Activated CD4-positive, alpha-beta T cell treated with anti-CD3 and anti-CD28 coated beads, Interleukin-10, Interleukin-2, amounts not matched to agents 100 ng/mL and 50 ng/mL, durations not matched to agents 16 hours and 8 hours (primary cell): ENCODE results near the gene SNX15.
A peak's percentile ranks its signal among the peaks of the same experiment; 100 is the strongest.
"Not testable (repeated sequence)": the region's sequence is repeated elsewhere in the genome, so short reads cannot be mapped to it uniquely, and the experiment has no call there.

ENCODE experiments used
- DNase-seq: peaks from one replicate; pipeline ENCODE4 v3.0.0-alpha.2; 2020

The SNX15 gene, protein sequence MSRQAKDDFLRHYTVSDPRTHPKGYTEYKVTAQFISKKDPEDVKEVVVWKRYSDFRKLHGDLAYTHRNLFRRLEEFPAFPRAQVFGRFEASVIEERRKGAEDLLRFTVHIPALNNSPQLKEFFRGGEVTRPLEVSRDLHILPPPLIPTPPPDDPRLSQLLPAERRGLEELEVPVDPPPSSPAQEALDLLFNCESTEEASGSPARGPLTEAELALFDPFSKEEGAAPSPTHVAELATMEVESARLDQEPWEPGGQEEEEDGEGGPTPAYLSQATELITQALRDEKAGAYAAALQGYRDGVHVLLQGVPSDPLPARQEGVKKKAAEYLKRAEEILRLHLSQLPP

GRCh38 chr11:65027213-65028067, at the start of gene SNX15:
Gene SNX15, plus strand, starts transcription at chr11:65027439. Its CDS starts 99 bp downstream, at chr11:65027538.
- DNase-seq: peak; percentile 97

DNA sequence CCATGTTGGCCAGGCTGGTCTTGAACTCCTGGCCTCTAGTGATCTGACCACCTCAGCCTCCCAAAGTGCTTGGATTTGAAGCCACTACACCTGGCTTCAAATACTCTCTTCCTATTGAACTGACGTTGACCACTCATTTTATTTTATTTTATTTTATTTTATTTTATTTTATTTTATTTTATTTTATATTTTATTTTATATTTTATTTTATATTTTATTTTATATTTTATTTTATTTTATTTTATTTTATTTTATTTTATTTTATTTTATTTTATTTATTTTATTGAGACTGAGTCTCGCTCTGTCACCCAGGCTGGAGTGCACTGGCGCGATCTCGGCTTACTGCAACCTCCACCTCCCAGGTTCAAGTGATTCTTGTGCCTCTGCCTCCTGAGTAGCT, 43.9 kb upstream of the SNX15 start:
- DNase-seq: not testable (repeated sequence)

GRCh38 chr11:64987998-64988854, 39.0 kb upstream of the SNX15 start:
- no peak for DNase-seq

DNA sequence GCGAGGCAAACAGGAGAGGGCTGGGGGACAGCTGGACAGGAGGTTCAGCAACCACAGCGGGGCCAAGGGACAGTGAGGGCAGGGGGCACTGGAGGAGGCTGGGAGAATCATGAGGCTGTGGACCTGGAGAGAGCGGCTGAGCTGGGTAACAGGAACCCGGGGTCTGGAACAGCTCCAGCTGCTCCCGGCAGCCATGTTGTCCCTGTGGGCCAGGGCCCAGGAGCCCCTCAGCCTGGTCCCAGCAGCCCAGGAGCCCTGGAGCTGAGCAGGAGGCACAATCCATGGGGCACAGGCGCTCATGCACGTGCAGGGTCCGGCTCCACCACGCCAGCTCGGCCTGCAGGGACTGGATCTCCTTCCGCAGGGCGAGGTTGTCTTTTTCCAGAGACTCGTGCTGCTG, 37.8 kb upstream of the SNX15 start:
- no peak for DNase-seq

GRCh38 chr11:64990222-64990923, 36.9 kb upstream of the SNX15 start:
- no peak for DNase-seq

- no peak for DNase-seq
These were observed 32.9 kb upstream of the SNX15 start for GRCh38 chr11:64994318-64994717.

- DNase-seq: no peak
These were observed 30.9 kb upstream of the SNX15 start for GRCh38 chr11:64996327-64996709.

DNA sequence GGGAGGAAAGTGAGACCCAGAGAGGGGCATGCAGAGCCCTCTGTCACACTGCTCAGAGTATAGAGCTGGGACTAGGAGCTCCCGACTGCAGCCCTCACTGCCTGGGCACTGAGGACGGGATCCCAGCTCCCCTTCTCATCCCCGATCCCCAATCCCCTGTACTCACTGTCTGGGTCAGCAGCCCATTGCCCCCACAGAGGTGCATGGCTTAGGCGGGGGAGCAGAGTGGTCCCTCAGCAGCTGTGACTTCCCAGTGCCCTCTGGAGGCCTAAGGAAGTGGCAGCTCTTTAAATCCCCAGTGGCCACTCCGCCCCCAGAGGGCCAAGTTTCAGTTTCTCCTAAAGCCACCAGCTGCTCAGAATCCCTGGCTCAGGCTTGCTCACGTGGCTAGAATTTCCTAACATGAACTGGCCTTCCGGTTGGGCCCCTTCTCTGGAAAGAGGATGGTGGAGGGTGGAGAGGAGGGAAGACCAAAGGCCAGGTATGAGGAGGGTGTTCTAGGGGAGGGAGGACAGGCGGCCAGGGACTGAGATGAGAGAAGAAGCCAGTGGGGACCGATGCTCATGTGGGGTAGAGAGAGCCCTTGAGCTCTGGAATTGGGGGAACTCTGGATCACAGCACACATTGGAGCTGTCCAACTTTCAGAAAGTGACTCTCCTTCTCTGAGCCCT, 30.4 kb upstream of the SNX15 start, which contains the start of gene BATF2:
BATF2 (minus strand) TSS at position 262 of the 671 bp plus-strand sequence; CDS start at position 205, 57 bp downstream.
- no peak for DNase-seq

DNA sequence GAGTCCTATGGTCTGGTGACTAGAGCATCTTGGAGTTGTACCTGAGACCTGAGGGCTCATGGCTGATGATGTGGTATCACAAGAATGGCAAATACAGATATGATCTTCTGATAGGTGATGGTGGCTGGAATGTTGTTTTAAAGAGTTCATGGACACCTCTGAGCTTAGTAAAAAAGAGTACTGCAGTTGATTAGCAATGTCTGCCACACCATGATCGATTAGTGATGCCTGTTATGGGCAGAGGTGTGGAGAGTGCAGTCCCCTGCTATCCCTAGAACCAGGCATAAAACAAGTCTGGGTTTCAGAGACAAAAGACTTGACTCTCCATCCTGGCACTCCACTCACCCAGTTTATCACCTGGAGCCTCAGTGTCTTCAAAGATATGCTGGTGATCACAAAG, 29.1 kb upstream of the SNX15 start:
- DNase-seq: peak; percentile 31

DNA sequence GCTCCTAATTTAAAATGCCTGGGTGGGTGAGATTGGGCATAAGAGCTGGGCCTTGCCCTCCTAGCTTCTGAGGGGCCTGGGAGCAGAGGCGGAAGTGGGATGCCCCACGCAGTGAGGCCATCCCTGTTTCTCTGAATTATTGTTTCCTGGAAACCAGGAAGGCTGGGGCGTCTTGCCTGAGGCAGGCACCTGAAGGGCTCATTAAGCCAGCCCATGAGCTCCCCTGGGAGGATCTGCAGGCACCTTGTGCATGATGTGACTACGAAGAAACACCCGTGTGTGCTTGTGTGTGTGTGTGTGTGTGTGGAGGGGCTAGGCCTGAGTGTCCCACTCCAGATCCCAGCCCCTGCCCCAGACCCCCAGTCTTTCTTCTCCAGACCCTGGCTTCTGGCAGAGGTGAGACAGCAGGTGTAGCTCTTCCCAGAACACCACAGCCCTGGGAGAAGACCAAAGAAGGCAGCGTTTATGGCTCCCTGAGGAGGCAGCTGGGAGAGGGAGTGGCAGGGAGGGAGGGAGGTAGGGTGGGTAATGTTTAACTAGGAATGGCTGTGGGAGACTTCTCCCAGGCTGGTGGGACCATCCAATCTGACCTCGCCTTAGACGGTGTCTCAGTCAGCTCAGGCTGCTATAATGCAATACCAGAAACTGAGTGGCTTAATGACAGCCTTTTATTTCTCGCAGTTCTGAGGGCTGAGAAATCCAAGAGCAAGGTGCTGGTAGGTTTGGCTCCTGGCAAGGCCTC, 28.4 kb upstream of the SNX15 start:
- peak; percentile 47 for DNase-seq

GRCh38 chr11:64999478-64999877, 27.8 kb upstream of the SNX15 start:
- no peak for DNase-seq

DNA sequence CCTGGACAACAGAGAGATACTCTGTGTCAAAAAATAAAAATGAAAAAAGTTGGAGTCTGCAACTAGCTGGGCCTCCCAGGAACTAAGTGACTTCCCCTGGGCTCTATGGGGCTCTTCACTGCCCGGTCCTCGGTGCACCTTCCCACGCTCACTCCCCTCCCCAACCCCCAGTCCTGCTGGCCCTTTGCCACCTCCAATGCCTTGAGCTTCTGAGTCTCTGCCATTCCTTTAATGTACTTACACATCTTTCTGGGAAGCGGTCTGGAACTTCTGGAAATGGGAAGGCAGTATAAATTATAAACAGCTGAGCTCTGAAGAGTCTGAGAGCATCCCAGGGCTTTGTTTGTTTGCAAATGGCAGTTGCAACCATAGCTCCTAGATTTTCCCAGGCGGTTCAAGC, 24.5 kb upstream of the SNX15 start:
- DNase-seq: no peak

DNA sequence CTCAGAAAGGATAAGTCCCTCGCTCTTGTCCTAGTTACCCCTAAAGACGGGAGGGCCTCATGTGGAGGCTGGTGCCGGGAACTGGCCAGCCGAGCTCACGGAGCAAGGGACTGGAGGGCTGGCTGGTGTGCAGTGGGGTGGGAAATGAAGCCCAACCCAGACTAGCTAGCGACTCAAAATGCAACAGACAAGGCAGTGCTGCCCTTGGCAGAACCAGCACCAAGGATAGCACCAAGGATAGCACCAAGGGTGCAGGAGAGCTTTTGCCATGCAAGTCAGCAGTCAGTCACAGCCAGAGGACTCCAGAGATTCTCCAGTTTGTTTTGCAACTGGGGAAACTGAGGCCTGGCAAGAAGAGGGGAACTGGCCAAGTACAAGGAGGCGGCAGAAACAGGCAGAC, 24.0 kb upstream of the SNX15 start:
- no peak for DNase-seq

DNA sequence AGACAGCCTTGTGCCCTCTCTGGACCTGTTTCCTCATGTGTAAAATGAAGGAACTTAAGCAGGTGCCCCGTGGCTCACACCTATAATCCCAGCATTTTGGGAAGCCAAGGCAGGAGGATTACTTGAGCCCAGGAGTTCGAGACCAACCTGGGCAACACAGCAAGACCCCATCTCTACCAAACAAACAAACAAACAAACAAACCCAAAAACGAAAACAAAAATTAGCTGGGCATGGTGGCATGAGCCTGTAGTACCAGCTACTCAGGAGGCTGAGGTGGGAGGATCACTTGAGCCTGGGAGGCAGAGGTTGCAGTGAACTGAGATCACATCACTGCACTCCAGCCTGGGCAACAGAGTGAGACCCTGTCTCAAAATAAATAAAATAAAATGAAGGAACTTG, 23.3 kb upstream of the SNX15 start:
- DNase-seq: not testable (repeated sequence)

DNA sequence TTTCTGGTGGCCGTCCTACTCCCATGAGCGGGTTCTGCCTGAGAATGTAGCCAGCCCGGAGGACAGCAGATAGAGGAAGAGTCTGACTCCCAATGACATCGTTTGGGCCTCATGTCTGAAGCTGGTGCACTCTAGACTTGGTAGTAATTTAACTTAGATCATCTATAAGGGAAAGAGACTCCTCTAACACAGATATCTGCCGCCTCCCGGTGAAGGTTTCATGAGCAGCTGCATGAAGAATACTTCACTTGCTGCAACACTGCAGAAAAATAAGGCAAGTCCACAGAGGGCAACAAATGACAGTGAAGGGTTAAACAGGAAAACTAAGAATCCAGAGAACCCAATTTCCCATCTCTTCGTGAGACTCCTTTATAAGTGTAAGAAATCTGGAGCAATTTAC, 19.2 kb upstream of the SNX15 start:
- no peak for DNase-seq

DNA sequence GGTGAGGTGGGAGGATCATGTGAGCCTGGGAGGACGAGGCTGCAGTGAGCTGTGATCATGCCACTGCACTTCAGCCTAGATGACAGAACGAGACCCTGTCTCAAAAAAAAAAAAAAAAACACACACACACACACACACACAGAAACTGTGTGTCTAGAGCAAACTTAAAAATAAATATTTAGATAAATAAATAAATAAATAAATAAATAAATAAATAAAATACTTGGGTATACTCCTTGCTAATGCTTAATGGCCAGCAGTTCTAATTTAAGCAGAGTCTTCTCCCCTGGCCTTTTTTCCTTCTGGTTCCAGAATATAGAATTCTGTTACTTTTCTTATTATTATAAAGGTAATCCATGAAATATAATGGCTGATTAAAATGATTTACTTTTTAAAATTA, 18.4 kb upstream of the SNX15 start:
- no peak for DNase-seq

DNA sequence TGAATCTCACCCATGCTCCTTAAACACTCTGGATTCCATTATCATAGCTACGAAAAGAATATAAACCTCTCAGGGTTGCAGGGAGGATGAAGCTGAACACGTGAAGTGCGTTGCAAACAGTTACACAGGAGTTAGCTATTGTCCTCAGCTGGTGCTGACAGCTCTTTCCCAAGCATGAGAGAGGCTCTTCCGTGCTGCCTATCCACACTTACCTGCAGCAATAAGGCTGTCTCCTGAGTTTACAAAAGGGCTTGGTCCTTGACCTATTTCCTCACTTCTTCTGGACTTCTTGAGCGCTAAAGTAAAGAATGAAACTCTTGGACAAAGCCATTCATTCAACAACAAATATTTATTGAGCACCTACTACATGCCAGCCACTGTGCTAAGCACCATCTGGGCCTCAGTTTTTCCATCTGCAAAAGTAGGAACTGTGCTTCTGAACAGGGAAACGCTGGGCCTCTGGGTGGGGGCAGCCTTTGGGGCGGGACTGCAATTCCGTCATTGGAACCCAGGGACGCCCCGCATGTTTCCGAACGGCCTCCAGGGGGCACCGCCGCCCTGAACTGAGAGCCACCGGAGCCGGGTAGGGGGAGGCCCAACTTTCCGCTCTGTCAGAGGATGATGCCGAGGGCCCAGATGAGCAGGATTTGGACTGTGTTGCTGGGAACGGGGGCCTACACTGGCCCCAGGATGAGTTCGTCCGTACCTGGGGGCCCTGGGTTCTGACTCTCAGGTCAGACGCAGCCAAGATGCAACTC, 13.9 kb upstream of the SNX15 start:
- DNase-seq: peak; percentile 93

- peak; percentile 93 for DNase-seq
These were observed 13.1 kb upstream of the SNX15 start, which contains the start of gene ARL2 for GRCh38 chr11:65013888-65014725. Gene ARL2, plus strand, starts transcription at chr11:65014160. Its CDS starts 48 bp downstream, at chr11:65014208.

GRCh38 chr11:65014726-65015227, 12.5 kb upstream of the SNX15 start:
- DNase-seq: no peak
